Right lobe of liver (tissue), 6 donors: ENCODE measurements around the gene CPNE7. TPM values are rescaled to one million over a fixed set of nuclear protein-coding genes. Genes with fewer than 3 reads are reported as not detected.

Experiments used
- ATAC-seq, 4 donors: fragments of 200-7000 bp; cut with Tn5 transposase; one replicate each; pipeline ENCODE4 v1.9.1; 2020; ENCODE audit warnings: mild to moderate bottlenecking in 4 of 4, moderate library complexity in 4 of 4
- DNase-seq, 3 donors: peaks; one replicate each; pipeline ENCODE4 v3.0.0-alpha.2; 2020
- H3K27ac ChIP-seq, 3 donors: fragments of 200-600 bp; one replicate each; pipeline ENCODE4 v1.8.0; 2022
- H3K27me3 ChIP-seq, 2 donors: fragments of 200-600 bp; one replicate each; pipeline ENCODE4 v1.8.0; 2022
- H3K36me3 ChIP-seq, 4 donors: fragments of 200-600 bp; sonication (generic) in 1 of 4; one replicate each; pipeline versions ENCODE4 v1.5.1 to v1.8.0; 2017 to 2022; ENCODE audit warnings: control low read depth in 1 of 4
- H3K4me1 ChIP-seq, 4 donors: fragments of 200-600 bp; sonication (generic) in 1 of 4; one replicate each; pipeline versions ENCODE4 v1.5.1 to v1.8.0; 2017 to 2022; ENCODE audit warnings: control low read depth in 1 of 4
- H3K4me3 ChIP-seq, 3 donors: fragments of 200-600 bp; one replicate each; pipeline ENCODE4 v1.8.0; 2022
- H3K9me3 ChIP-seq, 4 donors: fragments of 200-600 bp; sonication (generic) in 1 of 4; one replicate each; pipeline versions ENCODE4 v1.5.1 to v1.8.0; 2017 to 2022; ENCODE audit warnings: control low read depth in 1 of 4
- CTCF ChIP-seq, 4 donors: fragments of 200-600 bp in 3 of 4; fragments of 450-650 bp in 1 of 4; IDR thresholded peaks; one replicate each; pipeline versions ENCODE4 v1.5.1 to v1.8.0; 2016 to 2022; ENCODE audit warnings: antibody characterized with exemption in 4 of 4, mild to moderate bottlenecking in 2 of 4
- POLR2A ChIP-seq: fragments of 450-650 bp; IDR thresholded peaks from one replicate; pipeline ENCODE4 v1.6.1; 2017; ENCODE audit warnings: antibody characterized with exemption, mild to moderate bottlenecking
- WGBS: methylation state at CpG from one replicate; pipeline ENCODE4 v1.1.6; 2018; ENCODE audit warnings: low coverage, low lambda C conversion rate; ENCODE audit not compliant: insufficient coverage; ENCODE audit errors: missing lambda C conversion rate; 5-methylcytosine and 5-hydroxymethylcytosine counted together
- intact Hi-C, 2 donors: fragments of 100-400 bp; cut with DNase I; formaldehyde crosslinking; loops; one replicate each; pipeline versions ENCODE4 v1.11.2 to v1.14.1; 2022
- total RNA-seq, 6 experiments: library from RNA; depleted of rRNA in 2 of 6; stranded (reverse); fragments of >200 nt in 2 of 6; fragmentation: NEBNext Ultra II Directional in 3 of 6; extraction: Animal tissue kit (Norgen Biotek cat#: 25700) in 3 of 6; gene quantifications; one replicate each; pipeline versions ENCODE4 v1.1.0 to v1.2.4, GENCODE V29; 2016 to 2023
- donor health status: DM: no; HTN: yes; CAD: no.
- donor health status: DM: no; HTN: no; CAD: no.
- donor health status: DM: no; HTN: no; CAD: no.
- donor health status: DM: no; HTN: yes; CAD: no.
- donor health status: DM: no; HTN: yes; CAD: no.

The CPNE7 gene
- total RNA-seq, 6 experiments from 2014 or later, result 0.33 to 3.7 (median 0.77) TPM

- intact Hi-C loops, result no loop called here
- no peaks in the 10 kb centered on the region for H3K9me3 ChIP-seq
- H3K27me3 ChIP-seq, result no peaks in the 10 kb centered on the region
- TF ChIP-seq CTCF (IDR thresholded peaks at IDR 0.05), result no peak
- no peak for TF ChIP-seq POLR2A
- WGBS, result 95% methylated on average over 14 of the region's 22 CpGs
- peaks cover 0 to 2% (median 0%) of the 10 kb centered on the region in 4 donors for H3K4me1 ChIP-seq
- no peak overlapping the region for H3K27ac ChIP-seq
- H3K4me3 ChIP-seq, result no peak overlapping the region
- no peak for ATAC-seq
- no peak for DNase-seq
- peaks cover 0 to 49% (median 3%) of the 10 kb centered on the region in 4 donors for H3K36me3 ChIP-seq
Observed at GRCh38 chr16:89552329-89552728, 23.2 kb upstream of the CPNE7 start.

GRCh38 chr16:89552913-89553312, 22.6 kb upstream of the CPNE7 start:
- TF ChIP-seq CTCF (IDR thresholded peaks at IDR 0.05) (no peak), POLR2A (no peak)
- 92% methylated on average over 12 of the region's 13 CpGs for WGBS
- H3K36me3 ChIP-seq, result peaks cover 0 to 45% (median 2%) of the 10 kb centered on the region in 4 donors
- no peaks in the 10 kb centered on the region for H3K9me3 ChIP-seq
- no peak overlapping the region for H3K27ac ChIP-seq
- DNase-seq (no peak), ATAC-seq (no peak)
- H3K4me1 ChIP-seq, result peaks cover 0 to 7% (median 0%) of the 10 kb centered on the region in 4 donors
- H3K4me3 ChIP-seq, result no peak overlapping the region
- H3K27me3 ChIP-seq, result no peaks in the 10 kb centered on the region
- intact Hi-C loops, result no loop called here

DNA sequence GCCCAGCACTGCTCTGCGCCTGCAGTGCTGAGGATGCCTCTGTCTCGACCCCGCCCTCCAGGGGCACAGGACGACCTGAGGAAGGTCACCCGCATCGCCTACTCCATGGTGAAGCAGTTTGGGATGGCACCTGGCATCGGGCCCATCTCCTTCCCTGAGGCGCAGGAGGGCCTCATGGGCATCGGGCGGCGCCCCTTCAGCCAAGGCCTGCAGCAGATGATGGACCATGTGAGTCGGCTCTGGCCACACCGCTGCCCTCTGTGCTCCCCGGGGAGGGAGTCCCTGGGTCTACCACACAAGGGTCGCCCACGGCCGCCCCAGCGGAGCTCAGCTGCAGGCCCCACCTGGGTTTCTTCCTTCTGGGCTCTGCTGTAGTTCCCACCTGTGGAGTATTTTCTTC, 21.8 kb upstream of the CPNE7 start:
- 100% methylated on average over 1 of the region's 18 CpGs for WGBS
- DNase-seq, result no peak
- H3K27ac ChIP-seq, result no peak overlapping the region
- intact Hi-C loops, result no loop called here
- TF ChIP-seq POLR2A (no peak), CTCF (IDR thresholded peaks at IDR 0.05) (no peak)
- H3K9me3 ChIP-seq, result no peaks in the 10 kb centered on the region
- peaks cover 0 to 7% (median 0%) of the 10 kb centered on the region in 4 donors for H3K4me1 ChIP-seq
- no peak overlapping the region for H3K4me3 ChIP-seq
- no peaks in the 10 kb centered on the region for H3K27me3 ChIP-seq
- peaks cover 0 to 37% (median 2%) of the 10 kb centered on the region in 4 donors for H3K36me3 ChIP-seq
- no peak for ATAC-seq

DNA sequence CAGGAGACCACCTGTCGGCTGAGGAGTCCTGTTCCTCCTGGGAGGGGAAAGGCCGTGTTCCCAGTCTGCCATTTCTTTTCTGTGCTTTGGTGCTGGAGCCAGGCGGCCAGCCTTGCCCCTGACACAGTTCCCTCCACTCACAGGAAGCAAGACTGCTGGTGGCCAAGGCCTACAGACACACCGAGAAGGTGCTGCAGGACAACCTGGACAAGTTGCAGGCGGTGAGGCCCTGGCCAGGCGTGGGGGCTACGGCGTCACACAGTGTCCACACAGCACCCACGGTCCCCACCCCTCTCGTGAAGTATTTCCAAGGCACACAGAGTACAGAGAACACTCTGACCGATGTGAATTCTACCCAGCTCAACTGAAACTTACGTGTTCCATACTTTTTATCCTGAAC, 21.2 kb upstream of the CPNE7 start:
- 89% methylated on average over 3 of the region's 12 CpGs for WGBS
- H3K9me3 ChIP-seq, result no peaks in the 10 kb centered on the region
- intact Hi-C loops, result no loop called here
- H3K27me3 ChIP-seq, result no peaks in the 10 kb centered on the region
- H3K27ac ChIP-seq, result no peak overlapping the region
- TF ChIP-seq POLR2A, result no peak
- TF ChIP-seq CTCF (IDR thresholded peaks at IDR 0.05), result no peak
- H3K4me3 ChIP-seq, result no peak overlapping the region
- peaks cover 0 to 7% (median 0%) of the 10 kb centered on the region in 4 donors for H3K4me1 ChIP-seq
- peaks cover 0 to 31% (median 2%) of the 10 kb centered on the region in 4 donors for H3K36me3 ChIP-seq
- DNase-seq (no peak), ATAC-seq (no peak)

DNA sequence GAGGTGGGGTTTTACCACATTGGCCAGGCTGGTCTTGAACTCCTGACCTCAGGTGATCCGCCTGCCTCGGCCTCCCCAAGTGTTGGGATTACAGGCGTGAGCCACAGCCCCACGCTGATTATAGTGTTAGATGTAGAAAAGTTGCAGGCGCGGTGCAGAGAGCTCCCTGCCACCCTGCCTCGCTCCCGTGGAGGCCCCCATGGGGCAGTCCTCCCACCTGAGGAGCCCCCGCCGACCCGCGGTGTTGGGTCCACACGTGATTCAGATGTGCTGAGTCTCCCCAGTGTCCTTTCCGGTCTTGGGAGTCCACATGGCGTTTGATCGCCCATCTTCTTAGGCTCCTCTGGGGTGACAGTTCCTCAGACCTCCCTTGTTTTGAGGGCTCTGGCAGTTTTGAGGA, 20.3 kb upstream of the CPNE7 start:
- intact Hi-C loops, result no loop called here
- no peaks in the 10 kb centered on the region for H3K27me3 ChIP-seq
- H3K4me3 ChIP-seq, result no peak overlapping the region
- no peaks in the 10 kb centered on the region for H3K9me3 ChIP-seq
- ATAC-seq (no peak), DNase-seq (no peak)
- 93% methylated on average over 3 of the region's 16 CpGs for WGBS
- no peak overlapping the region for H3K27ac ChIP-seq
- H3K36me3 ChIP-seq, result peaks cover 0 to 28% (median 2%) of the 10 kb centered on the region in 4 donors
- TF ChIP-seq POLR2A (no peak), CTCF (IDR thresholded peaks at IDR 0.05) (no peak)
- H3K4me1 ChIP-seq, result peaks cover 0 to 11% (median 0%) of the 10 kb centered on the region in 4 donors
